Measurements from ENCODE around the gene ARRB2. TPM values are rescaled to one million over a fixed set of nuclear protein-coding genes. Genes with fewer than 3 reads are reported as not detected.

The ARRB2 gene
- total RNA-seq, 1 experiment from 2014 or later: 25.1 TPM

GRCh38 chr17:4740584-4740983 lies 30.2 kb downstream of the ARRB2 start:
- CTCF ChIA-PET: interaction anchor here (0.6 kb wide), 1 partner anchor 80 kb away, joined by 5 read pairs; no protein-coding TSS in a partner anchor
- TF ChIP-seq, protein P1, sequence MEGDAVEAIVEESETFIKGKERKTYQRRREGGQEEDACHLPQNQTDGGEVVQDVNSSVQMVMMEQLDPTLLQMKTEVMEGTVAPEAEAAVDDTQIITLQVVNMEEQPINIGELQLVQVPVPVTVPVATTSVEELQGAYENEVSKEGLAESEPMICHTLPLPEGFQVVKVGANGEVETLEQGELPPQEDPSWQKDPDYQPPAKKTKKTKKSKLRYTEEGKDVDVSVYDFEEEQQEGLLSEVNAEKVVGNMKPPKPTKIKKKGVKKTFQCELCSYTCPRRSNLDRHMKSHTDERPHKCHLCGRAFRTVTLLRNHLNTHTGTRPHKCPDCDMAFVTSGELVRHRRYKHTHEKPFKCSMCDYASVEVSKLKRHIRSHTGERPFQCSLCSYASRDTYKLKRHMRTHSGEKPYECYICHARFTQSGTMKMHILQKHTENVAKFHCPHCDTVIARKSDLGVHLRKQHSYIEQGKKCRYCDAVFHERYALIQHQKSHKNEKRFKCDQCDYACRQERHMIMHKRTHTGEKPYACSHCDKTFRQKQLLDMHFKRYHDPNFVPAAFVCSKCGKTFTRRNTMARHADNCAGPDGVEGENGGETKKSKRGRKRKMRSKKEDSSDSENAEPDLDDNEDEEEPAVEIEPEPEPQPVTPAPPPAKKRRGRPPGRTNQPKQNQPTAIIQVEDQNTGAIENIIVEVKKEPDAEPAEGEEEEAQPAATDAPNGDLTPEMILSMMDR (IDR thresholded peaks at IDR 0.05; ENCODE audit: unreplicated experiment): no peak
- POLR2A ChIA-PET: interaction anchor here (0.7 to 1.2 kb wide), 2 partner anchors 23 to 49 kb away, joined by 3 to 5 read pairs; no protein-coding TSS in a partner anchor
- no peaks in the 10 kb centered on the region for H3K9me3 Mint-ChIP-seq (ENCODE audit: unreplicated experiment)
- no TSS peak for BruUV-seq (replicated peaks)
- H3K4me3 Mint-ChIP-seq (ENCODE audit: unreplicated experiment): peak overlapping the region; percentile 73
- H3K36me3 Mint-ChIP-seq (ENCODE audit: insufficient read depth, unreplicated experiment): no peaks in the 10 kb centered on the region
- H3K4me1 Mint-ChIP-seq (ENCODE audit: insufficient read depth, unreplicated experiment): peaks cover 24% of the 10 kb centered on the region
- H3K27me3 Mint-ChIP-seq (ENCODE audit: insufficient read depth, unreplicated experiment): no peaks in the 10 kb centered on the region
- no peak for DNase-seq (ENCODE audit: unreplicated experiment)
- H3K27ac Mint-ChIP-seq (ENCODE audit: low read depth, unreplicated experiment): peak overlapping the region; percentile 40
- intact Hi-C loops (cut with micrococcal nuclease): no loop called here

GRCh38 chr17:4741544-4741943 lies 31.1 kb downstream of the ARRB2 start:
- H3K9me3 Mint-ChIP-seq (ENCODE audit: unreplicated experiment): no peaks in the 10 kb centered on the region
- no peaks in the 10 kb centered on the region for H3K36me3 Mint-ChIP-seq (ENCODE audit: insufficient read depth, unreplicated experiment)
- POLR2A ChIA-PET: interaction anchor here (0.7 kb wide), 4 partner anchors 38 to 225 kb away, joined by 3 to 4 read pairs (median 3); no protein-coding TSS in a partner anchor
- H3K27me3 Mint-ChIP-seq (ENCODE audit: insufficient read depth, unreplicated experiment): no peaks in the 10 kb centered on the region
- DNase-seq (ENCODE audit: unreplicated experiment): no peak
- TF ChIP-seq, protein P1 (IDR thresholded peaks at IDR 0.05; ENCODE audit: unreplicated experiment): no peak
- peaks cover 16% of the 10 kb centered on the region for H3K4me1 Mint-ChIP-seq (ENCODE audit: insufficient read depth, unreplicated experiment)
- BruUV-seq (replicated peaks): no TSS peak
- H3K27ac Mint-ChIP-seq (ENCODE audit: low read depth, unreplicated experiment): no peak overlapping the region
- CTCF ChIA-PET: interaction anchor here (0.5 kb wide), 1 partner anchor 50 kb away, joined by 3 read pairs; no protein-coding TSS in a partner anchor
- intact Hi-C loops (cut with micrococcal nuclease): no loop called here
- H3K4me3 Mint-ChIP-seq (ENCODE audit: unreplicated experiment): no peak overlapping the region

- no peaks in the 10 kb centered on the region for H3K27me3 Mint-ChIP-seq (ENCODE audit: insufficient read depth, unreplicated experiment)
- H3K4me3 Mint-ChIP-seq (ENCODE audit: unreplicated experiment): no peak overlapping the region
- H3K4me1 Mint-ChIP-seq (ENCODE audit: insufficient read depth, unreplicated experiment): peaks cover 16% of the 10 kb centered on the region
- no peak overlapping the region for H3K27ac Mint-ChIP-seq (ENCODE audit: low read depth, unreplicated experiment)
- H3K36me3 Mint-ChIP-seq (ENCODE audit: insufficient read depth, unreplicated experiment): no peaks in the 10 kb centered on the region
- H3K9me3 Mint-ChIP-seq (ENCODE audit: unreplicated experiment): no peaks in the 10 kb centered on the region
- POLR2A ChIA-PET: interaction anchor here (0.7 to 1.1 kb wide), 4 partner anchors 8 to 224 kb away, joined by 3 to 4 read pairs (median 3); no protein-coding TSS in a partner anchor
- no TSS peak for BruUV-seq (replicated peaks)
- no peak for DNase-seq (ENCODE audit: unreplicated experiment)
- intact Hi-C loops (cut with micrococcal nuclease): no loop called here
- TF ChIP-seq, protein P1 (IDR thresholded peaks at IDR 0.05; ENCODE audit: unreplicated experiment): no peak
- CTCF ChIA-PET: interaction anchor here (0.5 kb wide), 1 partner anchor 50 kb away, joined by 3 read pairs; no protein-coding TSS in a partner anchor
Observed at GRCh38 chr17:4742133-4742532, 31.7 kb downstream of the ARRB2 start.

DNA sequence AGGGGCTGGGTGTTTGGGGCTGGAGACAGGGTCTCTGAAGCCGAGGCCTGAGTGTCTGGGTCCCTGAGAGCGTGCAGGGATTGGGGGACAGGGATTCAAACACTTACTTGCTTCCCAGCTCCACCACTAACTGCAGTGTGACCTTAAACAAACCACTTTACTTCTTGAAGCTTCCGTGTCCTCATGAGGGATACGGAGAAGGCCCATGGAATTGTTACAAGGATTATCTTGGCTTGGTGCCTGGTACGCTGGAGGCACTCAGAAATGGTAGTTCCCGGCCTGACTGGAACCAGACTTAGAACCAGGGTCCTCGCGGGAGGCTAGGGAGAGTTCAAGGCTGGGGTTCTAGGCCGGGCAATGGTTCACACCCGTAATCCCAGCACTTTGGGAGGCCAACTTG lies 32.2 kb downstream of the ARRB2 start:
- no TSS peak for BruUV-seq (replicated peaks)
- Mint-ChIP-seq H3K9me3 (ENCODE audit: unreplicated experiment) (no peaks in the 10 kb centered on the region), H3K4me1 (ENCODE audit: insufficient read depth, unreplicated experiment) (peaks cover 16% of the 10 kb centered on the region), H3K36me3 (ENCODE audit: insufficient read depth, unreplicated experiment) (no peaks in the 10 kb centered on the region), H3K27ac (ENCODE audit: low read depth, unreplicated experiment) (no peak overlapping the region), H3K27me3 (ENCODE audit: insufficient read depth, unreplicated experiment) (peaks cover 2% of the 10 kb centered on the region), H3K4me3 (ENCODE audit: unreplicated experiment) (no peak overlapping the region)
- CTCF ChIA-PET: interaction anchor here (1.3 kb wide), 1 partner anchor 159 kb away, joined by 3 read pairs; no protein-coding TSS in a partner anchor
- POLR2A ChIA-PET: interaction anchor here (1.1 kb wide), 1 partner anchor 9 kb away, joined by 3 read pairs; no protein-coding TSS in a partner anchor
- DNase-seq (ENCODE audit: unreplicated experiment): no peak
- intact Hi-C loops (cut with micrococcal nuclease): no loop called here
- TF ChIP-seq, protein P1 (IDR thresholded peaks at IDR 0.05; ENCODE audit: unreplicated experiment): no peak

Measured in MCF 10A (cell line).